BJ (cell line): ENCODE results near the gene BTBD6. TPM values are rescaled to one million over a fixed set of nuclear protein-coding genes. Genes with fewer than 3 reads are reported as not detected.
"Not testable (repeated sequence)": the region's sequence is repeated elsewhere in the genome, so short reads cannot be mapped to it uniquely, and the experiment has no call there.

ENCODE experiments used
- CTCF ChIA-PET: fragments of 350-600 bp; formaldehyde crosslinking; extraction: SDS; loops from one replicate; lab custom pipeline; 2021; ENCODE audit warnings: antibody characterized with exemption, inconsistent platforms; lab: Yijun Ruan, JAX
- POLR2A ChIA-PET: fragments of 300-600 bp; sonication (Branson Sonifier 250); formaldehyde crosslinking; extraction: SDS; loops from one replicate; lab custom pipeline; 2021; ENCODE audit warnings: antibody characterized with exemption; lab: Charles Lee
- DNase-seq: peaks from one replicate; pipeline ENCODE4 v3.0.0-alpha.2; 2011; ENCODE audit warnings: low read depth
- H3K27me3 ChIP-seq: 2 replicates; pipeline ENCODE4 v1.6.0; 2011; ENCODE audit warnings: low read length; ENCODE audit not compliant: control insufficient read depth, insufficient read depth
- H3K36me3 ChIP-seq: 2 replicates; pipeline ENCODE4 v1.5.1; 2011; ENCODE audit warnings: low read length; ENCODE audit not compliant: control insufficient read depth, insufficient read depth
- H3K4me3 ChIP-seq: 2 replicates; pipeline ENCODE4 v1.5.1; 2011; ENCODE audit warnings: low read depth, mild to moderate bottlenecking, control low read depth, low read length
- polyA plus RNA-seq: library from polyadenylated mRNA; depleted of rRNA; stranded (reverse); fragments of >200 nt; gene quantifications from 2 replicates; pipeline ENCODE4 v1.2.3, GENCODE V29; 2011; rRNA removed
- TF ChIP-seq, protein P1 (sequence below): IDR thresholded peaks from 2 replicates; pipeline ENCODE4 v1.5.1; 2011; ENCODE audit warnings: low read depth, mild to moderate bottlenecking, control low read depth, inconsistent platforms, low read length, moderate library complexity; ENCODE audit not compliant: insufficient read depth

The BTBD6 gene
- polyA plus RNA-seq, 1 experiment = 41.9 TPM

DNA sequence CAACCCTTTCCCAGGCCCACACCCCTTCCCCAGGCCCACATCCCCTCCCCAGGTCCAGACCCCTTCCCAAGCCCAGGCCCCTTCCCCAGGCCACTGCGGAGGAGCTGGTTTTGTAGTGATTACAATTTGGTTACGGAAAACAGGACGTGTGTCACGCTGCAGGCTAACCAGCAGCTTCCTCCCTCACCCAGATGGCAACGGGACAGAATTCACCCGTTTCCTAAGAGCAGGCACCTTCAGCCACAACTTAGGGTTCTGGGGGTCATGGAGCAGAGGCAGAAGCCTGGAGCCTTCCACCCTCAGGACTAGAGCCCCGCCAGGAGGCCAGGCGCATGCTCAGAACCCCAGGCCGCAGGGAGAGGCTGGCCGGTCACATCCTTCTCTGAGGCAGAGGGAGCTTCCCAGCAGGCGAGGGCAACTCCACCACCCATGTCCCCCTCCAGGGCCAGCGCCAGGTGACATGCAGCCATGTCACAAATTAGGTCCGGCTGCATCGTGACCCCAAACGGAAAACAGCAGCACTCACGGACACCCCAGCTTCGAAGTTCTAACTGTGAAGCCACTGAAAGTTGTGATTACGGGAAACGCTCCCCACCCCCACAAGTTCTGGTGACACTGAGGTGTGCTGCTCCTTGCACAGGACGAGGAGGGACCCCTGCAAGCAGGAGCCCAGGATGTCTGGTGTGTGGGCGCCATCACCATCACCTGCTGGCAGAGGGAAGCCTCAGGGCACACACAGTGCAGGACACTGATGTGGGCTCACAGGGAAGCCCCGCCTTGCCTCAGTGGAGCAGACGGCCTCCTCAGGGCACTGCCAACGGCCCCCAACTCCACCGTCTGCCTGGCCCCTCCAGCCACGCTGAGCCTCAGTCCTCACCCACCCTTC, 44.7 kb downstream of the BTBD6 start:
- Histone ChIP-seq H3K36me3 (no peaks in the 10 kb centered on the region), H3K27me3 (no peaks in the 10 kb centered on the region), H3K4me3 (no peak overlapping the region)
- ChIA-PET POLR2A (no interaction called here), CTCF (interaction anchor here (0.6 to 3.3 kb wide), 2 partner anchors 11 to 68 kb away, joined by 3 to 9 read pairs; no protein-coding TSS in a partner anchor)
- TF ChIP-seq, protein P1, sequence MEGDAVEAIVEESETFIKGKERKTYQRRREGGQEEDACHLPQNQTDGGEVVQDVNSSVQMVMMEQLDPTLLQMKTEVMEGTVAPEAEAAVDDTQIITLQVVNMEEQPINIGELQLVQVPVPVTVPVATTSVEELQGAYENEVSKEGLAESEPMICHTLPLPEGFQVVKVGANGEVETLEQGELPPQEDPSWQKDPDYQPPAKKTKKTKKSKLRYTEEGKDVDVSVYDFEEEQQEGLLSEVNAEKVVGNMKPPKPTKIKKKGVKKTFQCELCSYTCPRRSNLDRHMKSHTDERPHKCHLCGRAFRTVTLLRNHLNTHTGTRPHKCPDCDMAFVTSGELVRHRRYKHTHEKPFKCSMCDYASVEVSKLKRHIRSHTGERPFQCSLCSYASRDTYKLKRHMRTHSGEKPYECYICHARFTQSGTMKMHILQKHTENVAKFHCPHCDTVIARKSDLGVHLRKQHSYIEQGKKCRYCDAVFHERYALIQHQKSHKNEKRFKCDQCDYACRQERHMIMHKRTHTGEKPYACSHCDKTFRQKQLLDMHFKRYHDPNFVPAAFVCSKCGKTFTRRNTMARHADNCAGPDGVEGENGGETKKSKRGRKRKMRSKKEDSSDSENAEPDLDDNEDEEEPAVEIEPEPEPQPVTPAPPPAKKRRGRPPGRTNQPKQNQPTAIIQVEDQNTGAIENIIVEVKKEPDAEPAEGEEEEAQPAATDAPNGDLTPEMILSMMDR = no peak
- DNase-seq = no peak

DNA sequence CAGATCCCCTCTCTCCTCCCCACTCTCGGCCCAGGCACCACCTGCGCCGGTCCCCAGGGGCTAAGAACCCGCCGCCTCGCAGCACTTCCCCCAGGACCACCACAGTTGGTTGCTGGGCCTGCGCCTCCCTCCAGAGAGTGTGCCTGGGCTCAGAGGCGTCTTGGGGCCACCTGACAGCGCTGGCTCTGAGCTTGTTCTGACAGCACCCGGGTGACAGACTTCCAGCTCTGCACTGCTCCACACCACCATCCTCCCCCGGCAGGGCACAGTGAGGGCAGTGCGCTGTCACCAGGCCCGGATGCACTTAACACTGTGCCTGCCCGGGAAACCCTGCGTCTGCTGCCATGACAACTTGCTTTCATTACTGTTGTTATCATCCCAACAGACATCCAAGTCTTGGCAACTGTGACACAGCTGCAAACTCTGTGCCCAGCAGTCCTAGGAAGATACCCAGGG, 45.8 kb downstream of the BTBD6 start:
- ChIA-PET POLR2A (no interaction called here), CTCF (interaction anchor here (0.6 to 2.9 kb wide), 2 partner anchors 12 to 30 kb away, joined by 3 to 9 read pairs; no protein-coding TSS in a partner anchor)
- DNase-seq = no peak
- TF ChIP-seq, protein P1 = no peak
- Histone ChIP-seq H3K4me3 (no peak overlapping the region), H3K27me3 (no peaks in the 10 kb centered on the region), H3K36me3 (no peaks in the 10 kb centered on the region)

DNA sequence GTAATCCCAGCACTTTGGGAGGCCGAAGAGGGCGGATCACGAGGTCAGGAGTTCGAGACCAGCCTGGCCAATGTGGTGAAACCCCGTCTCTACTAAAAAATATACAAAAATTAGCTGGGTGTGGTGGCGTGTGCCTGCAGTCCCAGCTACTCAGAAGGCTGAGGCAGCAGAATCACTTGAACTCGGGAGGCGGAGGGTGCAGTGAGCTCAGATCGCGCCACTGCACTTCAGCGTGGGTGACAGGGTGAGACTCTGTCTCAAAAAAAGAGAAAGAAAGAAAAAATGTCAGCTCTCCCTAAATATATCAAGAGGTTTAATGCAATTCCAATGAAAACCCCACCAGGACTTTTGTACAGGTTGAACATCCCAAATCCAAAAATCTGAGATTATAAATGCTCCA, 49.0 kb downstream of the BTBD6 start:
- DNase-seq, H3K27me3 ChIP-seq, POLR2A ChIA-PET, H3K4me3 ChIP-seq, H3K36me3 ChIP-seq: not testable (repeated sequence)
- CTCF ChIA-PET = interaction anchor here (1.2 to 1.5 kb wide), 3 partner anchors 9 to 55 kb away, joined by 3 to 4 read pairs (median 3); no protein-coding TSS in a partner anchor

DNA sequence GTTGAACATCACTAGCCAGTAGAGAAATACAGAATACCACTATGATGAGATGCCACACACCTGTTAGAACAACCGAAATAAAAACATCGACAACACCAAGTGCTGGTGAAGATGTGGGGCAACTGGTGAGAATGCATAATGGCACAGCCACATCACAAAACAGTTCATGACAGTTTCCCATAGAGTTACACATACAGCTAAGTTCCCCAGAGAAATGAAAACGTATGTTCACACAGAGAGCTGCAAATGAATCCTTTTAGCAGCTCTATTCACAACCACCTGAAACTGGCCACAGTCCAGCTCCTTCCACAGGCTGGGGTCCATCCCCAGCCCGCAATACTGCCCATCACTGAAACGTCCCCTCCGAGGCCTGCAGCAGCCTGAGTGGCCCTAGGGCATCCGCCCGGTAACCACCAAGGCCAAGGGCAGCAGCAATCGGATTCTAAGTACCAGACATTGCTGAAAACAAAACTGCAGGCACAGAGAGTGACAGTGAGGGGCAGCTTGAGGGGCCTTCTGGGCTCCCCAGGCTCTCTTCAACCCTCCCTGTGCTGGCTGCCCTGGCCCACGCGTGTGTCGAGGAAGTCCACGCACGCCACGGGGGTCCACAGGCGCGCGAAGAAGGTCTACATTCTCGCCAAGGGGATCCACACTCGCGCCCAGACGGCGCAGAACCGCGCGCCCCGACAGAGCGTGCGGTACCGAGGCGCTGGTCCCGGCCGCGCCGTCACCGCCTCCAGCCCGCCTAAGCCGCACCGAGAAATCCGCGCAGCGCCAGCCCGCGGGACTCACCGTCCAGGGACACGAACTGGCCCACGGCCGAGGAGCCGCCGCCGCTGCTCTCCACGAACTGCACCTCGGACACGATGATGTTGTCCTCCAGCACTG, 51.6 kb downstream of the BTBD6 start:
- TF ChIP-seq, protein P1 = no peak
- ChIA-PET POLR2A (no interaction called here), CTCF (interaction anchor here (0.5 to 1.7 kb wide), 5 partner anchors 8 to 55 kb away, joined by 3 to 4 read pairs (median 3); partner anchors contain the start of gene PACS2)
- DNase-seq = no peak
- H3K27me3 ChIP-seq = no peaks in the 10 kb centered on the region
- H3K4me3 ChIP-seq = peak overlapping the region; percentile 60
- H3K36me3 ChIP-seq = no peaks in the 10 kb centered on the region

Other genes with a start within 250 kb of the BTBD6 start
- 13.3 and 16.6 TPM in 2 replicates for gene CDCA4, start 227.4 kb upstream of the BTBD6 start, polyA plus RNA-seq
- gene GPR132, start 183.1 kb upstream of the BTBD6 start, polyA plus RNA-seq = 0.06 and 0.13 TPM in 2 replicates
- gene JAG2, start 79.8 kb upstream of the BTBD6 start, polyA plus RNA-seq = 0.23 and 0.31 TPM in 2 replicates
- 6.5 and 10.9 TPM in 2 replicates for gene NUDT14, start 67.2 kb upstream of the BTBD6 start, polyA plus RNA-seq
- 5.8 and 8.2 TPM in 2 replicates for gene BRF1, start 52.5 kb downstream of the BTBD6 start, polyA plus RNA-seq
- 13.4 and 21.4 TPM in 2 replicates for gene PACS2, start 66.2 kb downstream of the BTBD6 start, polyA plus RNA-seq
- gene TEX22, start 150.0 kb downstream of the BTBD6 start, polyA plus RNA-seq = 0.17 and 0.22 TPM in 2 replicates
- gene MTA1, start 171.3 kb downstream of the BTBD6 start, polyA plus RNA-seq = 40.3 and 48.8 TPM in 2 replicates
- gene CRIP2, start 226.3 kb downstream of the BTBD6 start, polyA plus RNA-seq = 8.0 and 19.5 TPM in 2 replicates
- gene CRIP1, start 238.4 kb downstream of the BTBD6 start, polyA plus RNA-seq = 0.90 and 1.4 TPM in 2 replicates
- gene TEDC1, start 242.7 kb downstream of the BTBD6 start, polyA plus RNA-seq = 3.3 and 6.4 TPM in 2 replicates